Erythroblast (primary cell): ENCODE measurements around the gene C1orf198.

ENCODE experiments used
- GATA1 ChIP-seq: IDR thresholded peaks from 2 replicates; pipeline ENCODE4 v1.6.1; 2011; ENCODE audit warnings: low read depth, mild to moderate bottlenecking, control low read depth, low read length, moderate library complexity
- POLR2A ChIP-seq: IDR thresholded peaks from 2 replicates; pipeline ENCODE4 v1.6.1; 2011; ENCODE audit warnings: mild to moderate bottlenecking, low read length

- TF ChIP-seq POLR2A, result no peak
- TF ChIP-seq GATA1, result no peak
Measured at GRCh38 chr1:230818901-230819300, 49.4 kb downstream of the C1orf198 start.
